ENCODE data around the gene MTUS2. TPM values are rescaled to one million over a fixed set of nuclear protein-coding genes. Genes with fewer than 3 reads are reported as not detected.

Gene MTUS2
- total and polyA plus RNA-seq, 2 donors (not counting 3 experiments of a cell fraction or from before 2014, with no cell fraction given) = not detected

- Histone ChIP-seq H3K9me1 (replicated peaks; ENCODE audit: control insufficient read depth, extremely low read depth, insufficient read depth, low read length) (no peaks in the 10 kb centered on the region), H3K36me3 (ENCODE audit: control insufficient read depth in 2 of 2, extremely low read depth in 1 of 2, insufficient read depth in 2 of 2, low read length in 2 of 2) (no peaks in the 10 kb centered on the region), H3K27me3 (ENCODE audit: control insufficient read depth in 2 of 2, insufficient read depth in 2 of 2, low read length in 2 of 2) (no peaks in the 10 kb centered on the region), H3K9ac (replicated peaks; ENCODE audit: extremely low read depth, insufficient read depth, low read length) (no peak overlapping the region), H4K20me1 (replicated peaks; ENCODE audit: control insufficient read depth, extremely low read depth, insufficient read depth, low read length) (no peaks in the 10 kb centered on the region), H2AFZ (ENCODE audit: low read depth, low read length) (no peak overlapping the region), H3K27ac (ENCODE audit: insufficient read depth, low read depth, low read length) (no peak overlapping the region), H3K4me3 (replicated peaks in 1 of 3; ENCODE audit: insufficient read depth in 1 of 3, low read depth in 1 of 3, low read length in 3 of 3) (no peak overlapping the region), H3K4me1 (ENCODE audit: control insufficient read depth, extremely low read depth, insufficient read depth, low read length) (no peaks in the 10 kb centered on the region), H3K79me2 (ENCODE audit: control insufficient read depth, insufficient read depth, low read length) (no peaks in the 10 kb centered on the region), H3K9me3 (replicated peaks; ENCODE audit: control insufficient read depth, insufficient read depth, low read length) (no peaks in the 10 kb centered on the region), H3K4me2 (ENCODE audit: insufficient read depth, low read length) (no peak overlapping the region)
- CTCF ChIA-PET = no interaction called here
- dilution Hi-C loops (cut with MboI; ENCODE audit: extremely low pct_ligation_motif_present, low sequenced_read_pairs) = no loop called here
- intact Hi-C loops (cut with micrococcal nuclease) = no loop called here
- DNase-seq (ENCODE audit: low read depth, low spot score) = no peak
- no peak for TF ChIP-seq CTCF (IDR thresholded peaks at IDR 0.05; ENCODE audit: extremely low read depth in 1 of 2, insufficient read depth in 1 of 2, low read depth in 1 of 2, low read length in 2 of 2)
- TF ChIP-seq POLR2A (IDR thresholded peaks at IDR 0.05; ENCODE audit: low read depth, low read length) = no peak
- POLR2A ChIA-PET = no interaction called here
- no peak for FAIRE-seq
- no TSS peak for BruUV-seq (replicated peaks)
Measured at GRCh38 chr13:29284726-29285125, 464.6 kb downstream of the MTUS2 start.

- Histone ChIP-seq H3K27me3 (ENCODE audit: control insufficient read depth in 2 of 2, insufficient read depth in 2 of 2, low read length in 2 of 2) (no peaks in the 10 kb centered on the region), H4K20me1 (replicated peaks; ENCODE audit: control insufficient read depth, extremely low read depth, insufficient read depth, low read length) (no peaks in the 10 kb centered on the region), H3K4me3 (replicated peaks in 1 of 3; ENCODE audit: insufficient read depth in 1 of 3, low read depth in 1 of 3, low read length in 3 of 3) (no peak overlapping the region), H3K9me3 (replicated peaks; ENCODE audit: control insufficient read depth, insufficient read depth, low read length) (no peaks in the 10 kb centered on the region), H3K9ac (replicated peaks; ENCODE audit: extremely low read depth, insufficient read depth, low read length) (no peak overlapping the region), H3K27ac (ENCODE audit: insufficient read depth, low read depth, low read length) (no peak overlapping the region), H3K4me2 (ENCODE audit: insufficient read depth, low read length) (no peak overlapping the region), H3K79me2 (ENCODE audit: control insufficient read depth, insufficient read depth, low read length) (no peaks in the 10 kb centered on the region), H3K36me3 (ENCODE audit: control insufficient read depth in 2 of 2, extremely low read depth in 1 of 2, insufficient read depth in 2 of 2, low read length in 2 of 2) (no peaks in the 10 kb centered on the region), H2AFZ (ENCODE audit: low read depth, low read length) (no peak overlapping the region), H3K9me1 (replicated peaks; ENCODE audit: control insufficient read depth, extremely low read depth, insufficient read depth, low read length) (no peaks in the 10 kb centered on the region), H3K4me1 (ENCODE audit: control insufficient read depth, extremely low read depth, insufficient read depth, low read length) (no peaks in the 10 kb centered on the region)
- dilution Hi-C loops (cut with MboI; ENCODE audit: extremely low pct_ligation_motif_present, low sequenced_read_pairs) (no loop called here), intact Hi-C loops (cut with micrococcal nuclease) (no loop called here)
- FAIRE-seq (no peak), DNase-seq (ENCODE audit: low read depth, low spot score) (no peak)
- no peak for TF ChIP-seq JUN (IDR thresholded peaks at IDR 0.05; ENCODE audit: borderline replicate concordance, insufficient read depth, insufficient read length, low read depth)
- TF ChIP-seq CTCF (IDR thresholded peaks at IDR 0.05; ENCODE audit: extremely low read depth in 1 of 2, insufficient read depth in 1 of 2, low read depth in 1 of 2, low read length in 2 of 2) = no peak
- no peak for TF ChIP-seq MYC (IDR thresholded peaks at IDR 0.05; ENCODE audit: low read depth, low read length)
- no peak for TF ChIP-seq POLR2A (IDR thresholded peaks at IDR 0.05; ENCODE audit: low read depth, low read length)
- no peak for TF ChIP-seq EZH2 (IDR thresholded peaks at IDR 0.05; ENCODE audit: borderline replicate concordance, low read depth, low read length, severe bottlenecking)
- TF ChIP-seq POLR2AphosphoS5 (IDR thresholded peaks at IDR 0.05; ENCODE audit: insufficient read depth, low read depth, low read length) = no peak
- TF ChIP-seq FOS (IDR thresholded peaks at IDR 0.05; ENCODE audit: borderline replicate concordance, insufficient read depth, low read length) = no peak
- TF ChIP-seq GATA2 (IDR thresholded peaks at IDR 0.05; ENCODE audit: insufficient read depth, insufficient read length, low read depth, low read length) = no peak
- TF ChIP-seq MAX (IDR thresholded peaks at IDR 0.05; ENCODE audit: insufficient read depth, insufficient read length) = no peak
- ChIA-PET POLR2A (no interaction called here), CTCF (no interaction called here)
- BruUV-seq (replicated peaks) = no TSS peak
Measured at GRCh38 chr13:29287237-29287636, 467.1 kb downstream of the MTUS2 start.
